ENCODE data around the gene HSFX3.
"Not testable (repeated sequence)": the region's sequence is repeated elsewhere in the genome, so short reads cannot be mapped to it uniquely, and the experiment has no call there.

The HSFX3 gene

GRCh38 chrX:149549701-149550100 is at the start of gene HSFX3:
Gene HSFX3, minus strand, starts transcription at chrX:149549924. Its CDS starts 72 bp downstream, at chrX:149549852.
- DNase-seq (ENCODE audit: low read depth): not testable (repeated sequence)

- DNase-seq (ENCODE audit: low read depth): not testable (repeated sequence)
These were observed 48.9 kb upstream of the HSFX3 start for GRCh38 chrX:149598603-149599002.

GRCh38 chrX:149595943-149596342 is 46.2 kb upstream of the HSFX3 start:
- DNase-seq (ENCODE audit: low read depth): not testable (repeated sequence)

- not testable (repeated sequence) for DNase-seq (ENCODE audit: low read depth)
These were observed 45.5 kb upstream of the HSFX3 start, which contains the start of gene HSFX2 for GRCh38 chrX:149595214-149595613. Gene HSFX2, minus strand, starts transcription at chrX:149595314. Its CDS starts 614 bp downstream, at chrX:149594700.

GRCh38 chrX:149590993-149591392 is 41.3 kb upstream of the HSFX3 start:
- DNase-seq (ENCODE audit: low read depth): not testable (repeated sequence)

- DNase-seq (ENCODE audit: low read depth): not testable (repeated sequence)
These were observed 37.6 kb upstream of the HSFX3 start, which contains the start of gene MAGEA9B for GRCh38 chrX:149587359-149587758. Gene MAGEA9B, minus strand, starts transcription at chrX:149587459. Its CDS starts 4,280 bp downstream, at chrX:149583179.

GRCh38 chrX:149585631-149586030 is 35.9 kb upstream of the HSFX3 start:
- not testable (repeated sequence) for DNase-seq (ENCODE audit: low read depth)

- DNase-seq (ENCODE audit: low read depth): not testable (repeated sequence)
These were observed 23.7 kb upstream of the HSFX3 start for GRCh38 chrX:149573456-149573855.

GRCh38 chrX:149572743-149573142 is 23.0 kb upstream of the HSFX3 start:
- DNase-seq (ENCODE audit: low read depth): no peak

GRCh38 chrX:149571770-149572169 is 22.0 kb upstream of the HSFX3 start:
- DNase-seq (ENCODE audit: low read depth): no peak

- no peak for DNase-seq (ENCODE audit: low read depth)
These were observed 20.9 kb upstream of the HSFX3 start for GRCh38 chrX:149570668-149571067.

- no peak for DNase-seq (ENCODE audit: low read depth)
These were observed 20.0 kb upstream of the HSFX3 start for GRCh38 chrX:149569770-149570169.

- DNase-seq (ENCODE audit: low read depth): no peak
These were observed 19.1 kb upstream of the HSFX3 start for GRCh38 chrX:149568701-149569296.

GRCh38 chrX:149567621-149568417 is 18.1 kb upstream of the HSFX3 start:
- no peak for DNase-seq (ENCODE audit: low read depth)

- DNase-seq (ENCODE audit: low read depth): no peak
These were observed 13.6 kb upstream of the HSFX3 start for GRCh38 chrX:149563359-149563758.

- DNase-seq (ENCODE audit: low read depth): not testable (repeated sequence)
These were observed 5.5 kb upstream of the HSFX3 start for GRCh38 chrX:149555251-149555650.

- not testable (repeated sequence) for DNase-seq (ENCODE audit: low read depth)
These were observed 2.2 kb upstream of the HSFX3 start for GRCh38 chrX:149551939-149552248.

- not testable (repeated sequence) for DNase-seq (ENCODE audit: low read depth)
These were observed 1.7 kb upstream of the HSFX3 start for GRCh38 chrX:149551245-149551938.

- DNase-seq (ENCODE audit: low read depth): not testable (repeated sequence)
These were observed 730 bp upstream of the HSFX3 start for GRCh38 chrX:149550454-149550853.

- DNase-seq (ENCODE audit: low read depth): not testable (repeated sequence)
These were observed 1.9 kb downstream of the HSFX3 start for GRCh38 chrX:149547782-149548181.

- DNase-seq (ENCODE audit: low read depth): not testable (repeated sequence)
These were observed 2.8 kb downstream of the HSFX3 start for GRCh38 chrX:149546962-149547361.
